ENCODE results near the gene LRCH3. TPM values are rescaled to one million over a fixed set of nuclear protein-coding genes. Genes with fewer than 3 reads are reported as not detected.
A peak's percentile ranks its signal among the peaks of the same experiment; 100 is the strongest.

Gene LRCH3
- total RNA-seq, 1 experiment from 2014 or later = 43.1 TPM

DNA sequence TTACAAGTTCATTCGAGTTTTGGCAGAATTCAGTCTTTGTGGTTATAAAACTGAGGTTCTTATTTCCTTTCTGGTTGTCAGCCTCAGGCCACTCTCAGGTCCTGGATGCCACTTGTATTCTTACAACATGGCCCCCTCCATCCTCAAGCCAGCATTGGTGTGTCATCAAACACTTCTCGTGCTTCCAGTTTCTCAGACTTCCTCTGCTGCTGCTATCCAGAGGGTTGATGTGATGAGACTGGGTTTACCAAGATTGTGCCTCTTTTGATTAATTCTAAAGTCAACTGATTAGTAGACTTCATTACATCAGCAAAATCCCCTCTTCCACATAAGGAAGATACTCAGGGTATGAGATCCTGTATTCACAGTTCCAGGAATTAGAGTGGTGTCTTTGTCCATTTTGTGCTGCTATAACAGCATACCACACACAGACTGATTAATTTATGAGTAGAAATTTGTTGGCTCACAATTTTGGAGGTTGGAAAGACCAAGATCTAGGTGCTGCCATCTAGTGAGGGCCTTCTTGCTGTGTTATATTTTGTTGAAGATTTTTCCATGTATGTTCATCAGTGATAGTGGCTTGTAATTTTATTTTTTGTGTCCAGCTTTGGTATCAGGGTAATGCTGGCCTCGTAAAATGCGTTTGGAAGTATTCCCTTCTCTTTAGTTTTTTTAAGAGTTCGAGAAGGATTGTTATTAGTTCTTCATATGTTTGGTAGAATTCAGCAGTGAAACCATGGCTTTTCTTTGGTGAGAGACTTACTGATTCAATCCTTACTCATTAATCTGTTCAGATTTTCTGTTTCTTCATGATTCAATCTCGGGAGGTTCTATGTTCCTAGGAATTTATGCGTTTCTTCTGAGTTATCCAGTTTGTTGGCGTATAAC is 11.1 kb downstream of the LRCH3 start:
- no peak for TF ChIP-seq EZH2 (IDR thresholded peaks at IDR 0.05; ENCODE audit: low read length, unreplicated experiment)
- TF ChIP-seq EZH2phosphoT487 (IDR thresholded peaks at IDR 0.05; ENCODE audit: borderline replicate concordance, low read length) = no peak
- TF ChIP-seq, protein P1, sequence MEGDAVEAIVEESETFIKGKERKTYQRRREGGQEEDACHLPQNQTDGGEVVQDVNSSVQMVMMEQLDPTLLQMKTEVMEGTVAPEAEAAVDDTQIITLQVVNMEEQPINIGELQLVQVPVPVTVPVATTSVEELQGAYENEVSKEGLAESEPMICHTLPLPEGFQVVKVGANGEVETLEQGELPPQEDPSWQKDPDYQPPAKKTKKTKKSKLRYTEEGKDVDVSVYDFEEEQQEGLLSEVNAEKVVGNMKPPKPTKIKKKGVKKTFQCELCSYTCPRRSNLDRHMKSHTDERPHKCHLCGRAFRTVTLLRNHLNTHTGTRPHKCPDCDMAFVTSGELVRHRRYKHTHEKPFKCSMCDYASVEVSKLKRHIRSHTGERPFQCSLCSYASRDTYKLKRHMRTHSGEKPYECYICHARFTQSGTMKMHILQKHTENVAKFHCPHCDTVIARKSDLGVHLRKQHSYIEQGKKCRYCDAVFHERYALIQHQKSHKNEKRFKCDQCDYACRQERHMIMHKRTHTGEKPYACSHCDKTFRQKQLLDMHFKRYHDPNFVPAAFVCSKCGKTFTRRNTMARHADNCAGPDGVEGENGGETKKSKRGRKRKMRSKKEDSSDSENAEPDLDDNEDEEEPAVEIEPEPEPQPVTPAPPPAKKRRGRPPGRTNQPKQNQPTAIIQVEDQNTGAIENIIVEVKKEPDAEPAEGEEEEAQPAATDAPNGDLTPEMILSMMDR (conservative IDR thresholded peaks at IDR 0.05; ENCODE audit: low read depth, low read length) = peak; percentile 65
- peak; percentile 59 for DNase-seq
- H3K4me1 ChIP-seq (ENCODE audit: insufficient read depth, low read length) = peaks cover 21% of the 10 kb centered on the region
- ChIA-PET POLR2A (ENCODE audit: unreplicated experiment) (no interaction called here), CTCF (interaction anchor here (0.7 kb wide), 1 partner anchor 60 kb away, joined by 3 read pairs; no protein-coding TSS in a partner anchor)
- intact Hi-C loops (cut with micrococcal nuclease) = loop anchor here (1.0 kb wide), 1 partner anchor 9 kb away; no protein-coding TSS in a partner anchor
- no peak overlapping the region for H2AFZ ChIP-seq (ENCODE audit: low read length)
- H3K4me2 ChIP-seq (ENCODE audit: low read length) = peak overlapping the region; percentile 10; the same call in 1 of the 2 replicates
- H3K9ac ChIP-seq (ENCODE audit: low read length) = no peak overlapping the region
- H4K20me1 ChIP-seq (ENCODE audit: low read length) = peaks cover 14% of the 10 kb centered on the region; the same call in 1 of the 2 replicates
- H3K36me3 ChIP-seq (ENCODE audit: low read depth, low read length) = no peaks in the 10 kb centered on the region
- ATAC-seq = peak; percentile 61
- peaks cover 79% of the 10 kb centered on the region for H3K79me2 ChIP-seq (ENCODE audit: low read length)
- H3K9me3 ChIP-seq (ENCODE audit: low read length) = no peaks in the 10 kb centered on the region
- H3F3A ChIP-seq (ENCODE audit: low read length, unreplicated experiment) = no peaks in the 10 kb centered on the region
- H3K4me3 ChIP-seq (ENCODE audit: low read length) = no peak overlapping the region
- H3K27me3 ChIP-seq (ENCODE audit: low read length) = no peaks in the 10 kb centered on the region
- BruUV-seq (replicated peaks) = no TSS peak
- no peaks in the 10 kb centered on the region for H3K9me2 ChIP-seq (replicated peaks; ENCODE audit: low read length)
- peak overlapping the region; percentile 52 for H3K27ac ChIP-seq (ENCODE audit: low read length)

DNA sequence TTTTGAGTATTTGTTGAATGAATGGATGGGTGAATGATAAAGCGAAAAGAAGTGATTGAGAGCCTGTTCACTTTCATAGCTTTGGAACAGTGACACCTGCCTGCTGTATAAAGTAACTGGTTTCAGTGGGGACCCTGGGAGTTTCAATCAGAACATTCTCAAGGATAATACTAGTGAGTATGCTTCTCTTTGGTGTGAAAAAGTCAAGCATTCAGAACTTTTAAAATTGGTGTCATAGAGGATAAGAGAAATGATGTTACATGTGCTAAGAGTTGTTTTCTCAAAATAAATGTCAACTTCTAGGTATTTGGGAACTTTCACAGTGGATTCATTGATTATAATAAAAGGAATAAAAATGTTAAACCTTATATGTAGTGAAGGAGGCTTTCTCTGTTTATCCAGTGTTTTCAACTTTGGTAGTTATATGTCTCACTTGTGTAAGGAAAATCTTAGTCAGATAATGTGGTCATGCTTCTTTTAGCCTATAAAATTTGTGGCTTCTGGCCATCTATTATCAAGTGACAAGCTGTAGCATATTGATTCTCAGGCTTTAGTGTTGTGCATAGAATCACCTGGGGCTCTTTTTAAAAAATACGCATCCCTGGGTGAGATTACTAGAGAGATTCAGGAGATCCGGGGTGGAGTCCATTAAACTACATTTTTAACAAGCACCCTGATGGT is 11.9 kb downstream of the LRCH3 start:
- H3K9me2 ChIP-seq (replicated peaks; ENCODE audit: low read length) = no peaks in the 10 kb centered on the region
- no peak overlapping the region for H2AFZ ChIP-seq (ENCODE audit: low read length)
- ChIA-PET CTCF (interaction anchor here (0.7 kb wide), 1 partner anchor 61 kb away, joined by 3 read pairs; no protein-coding TSS in a partner anchor), POLR2A (ENCODE audit: unreplicated experiment) (no interaction called here)
- no peaks in the 10 kb centered on the region for H3K27me3 ChIP-seq (ENCODE audit: low read length)
- no peak for TF ChIP-seq EZH2 (IDR thresholded peaks at IDR 0.05; ENCODE audit: low read length, unreplicated experiment)
- no peak for TF ChIP-seq EZH2phosphoT487 (IDR thresholded peaks at IDR 0.05; ENCODE audit: borderline replicate concordance, low read length)
- TF ChIP-seq, protein P1 (conservative IDR thresholded peaks at IDR 0.05; ENCODE audit: low read depth, low read length) = peak; percentile 19; the same call in 1 of the 2 replicates
- peak; percentile 63 for DNase-seq
- no TSS peak for BruUV-seq (replicated peaks)
- H3K9me3 ChIP-seq (ENCODE audit: low read length) = no peaks in the 10 kb centered on the region
- H3K79me2 ChIP-seq (ENCODE audit: low read length) = peaks cover 79% of the 10 kb centered on the region
- H3K4me3 ChIP-seq (ENCODE audit: low read length) = no peak overlapping the region
- intact Hi-C loops (cut with micrococcal nuclease) = loop anchor here (1.0 kb wide), 1 partner anchor 10 kb away; no protein-coding TSS in a partner anchor
- H3F3A ChIP-seq (ENCODE audit: low read length, unreplicated experiment) = no peaks in the 10 kb centered on the region
- H3K4me1 ChIP-seq (ENCODE audit: insufficient read depth, low read length) = peaks cover 21% of the 10 kb centered on the region
- peak; percentile 62 for ATAC-seq
- H3K36me3 ChIP-seq (ENCODE audit: low read depth, low read length) = no peaks in the 10 kb centered on the region
- H4K20me1 ChIP-seq (ENCODE audit: low read length) = peaks cover 14% of the 10 kb centered on the region; the same call in 1 of the 2 replicates
- no peak overlapping the region for H3K9ac ChIP-seq (ENCODE audit: low read length)
- peak overlapping the region; percentile 52 for H3K27ac ChIP-seq (ENCODE audit: low read length)
- H3K4me2 ChIP-seq (ENCODE audit: low read length) = peak overlapping the region; percentile 10; the same call in 1 of the 2 replicates

Measured in PC-3 (cell line).